ENCODE data around the gene NBPF1. TPM values are rescaled to one million over a fixed set of nuclear protein-coding genes. Genes with fewer than 3 reads are reported as not detected.
"Not testable (repeated sequence)": the region's sequence is repeated elsewhere in the genome, so short reads cannot be mapped to it uniquely, and the experiment has no call there.

Gene NBPF1
- total and polyA plus RNA-seq, 3 donors from 2014 or later = 75.6 to 109 (median 93.9) TPM

DNA sequence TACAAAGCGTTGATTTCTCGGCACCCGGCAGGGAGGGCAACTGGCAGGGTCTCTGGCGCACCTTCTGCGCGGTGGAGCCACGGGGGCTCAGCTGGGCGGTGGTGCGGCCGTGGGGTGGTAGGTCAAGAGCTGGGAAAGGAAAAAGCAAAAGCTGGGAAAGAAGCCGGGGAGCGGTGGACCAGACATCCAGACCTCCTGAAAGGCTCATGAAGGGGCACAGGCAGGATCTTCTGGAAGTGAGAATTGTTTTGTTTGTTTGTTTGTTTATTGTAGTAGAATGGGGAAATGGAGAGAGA lies 92.1 kb downstream of the NBPF1 start:
- H3K4me1 ChIP-seq = no peaks in the 10 kb centered on the region
- H3K27ac ChIP-seq = peak overlapping the region in 1 of 2 donors; percentile 24
- no peaks in the 10 kb centered on the region for H3K36me3 ChIP-seq (ENCODE audit: low read depth, missing control alignments)
- DNase-seq = no peak
- H3K9me3 ChIP-seq = no peaks in the 10 kb centered on the region
- no peak for TF ChIP-seq POLR2A (IDR thresholded peaks at IDR 0.05)
- TF ChIP-seq, protein P1, sequence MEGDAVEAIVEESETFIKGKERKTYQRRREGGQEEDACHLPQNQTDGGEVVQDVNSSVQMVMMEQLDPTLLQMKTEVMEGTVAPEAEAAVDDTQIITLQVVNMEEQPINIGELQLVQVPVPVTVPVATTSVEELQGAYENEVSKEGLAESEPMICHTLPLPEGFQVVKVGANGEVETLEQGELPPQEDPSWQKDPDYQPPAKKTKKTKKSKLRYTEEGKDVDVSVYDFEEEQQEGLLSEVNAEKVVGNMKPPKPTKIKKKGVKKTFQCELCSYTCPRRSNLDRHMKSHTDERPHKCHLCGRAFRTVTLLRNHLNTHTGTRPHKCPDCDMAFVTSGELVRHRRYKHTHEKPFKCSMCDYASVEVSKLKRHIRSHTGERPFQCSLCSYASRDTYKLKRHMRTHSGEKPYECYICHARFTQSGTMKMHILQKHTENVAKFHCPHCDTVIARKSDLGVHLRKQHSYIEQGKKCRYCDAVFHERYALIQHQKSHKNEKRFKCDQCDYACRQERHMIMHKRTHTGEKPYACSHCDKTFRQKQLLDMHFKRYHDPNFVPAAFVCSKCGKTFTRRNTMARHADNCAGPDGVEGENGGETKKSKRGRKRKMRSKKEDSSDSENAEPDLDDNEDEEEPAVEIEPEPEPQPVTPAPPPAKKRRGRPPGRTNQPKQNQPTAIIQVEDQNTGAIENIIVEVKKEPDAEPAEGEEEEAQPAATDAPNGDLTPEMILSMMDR (IDR thresholded peaks at IDR 0.05) = no peak
- WGBS, 2 donors = 40 to 47% methylated on average over 12 of the region's 12 CpGs
- peak overlapping the region; percentile 20 to 36 for H3K4me3 ChIP-seq
- H3K27me3 ChIP-seq = no peaks in the 10 kb centered on the region
- intact Hi-C loops (cut with DNase I; ENCODE audit: low total_unique reads) = no loop called here

DNA sequence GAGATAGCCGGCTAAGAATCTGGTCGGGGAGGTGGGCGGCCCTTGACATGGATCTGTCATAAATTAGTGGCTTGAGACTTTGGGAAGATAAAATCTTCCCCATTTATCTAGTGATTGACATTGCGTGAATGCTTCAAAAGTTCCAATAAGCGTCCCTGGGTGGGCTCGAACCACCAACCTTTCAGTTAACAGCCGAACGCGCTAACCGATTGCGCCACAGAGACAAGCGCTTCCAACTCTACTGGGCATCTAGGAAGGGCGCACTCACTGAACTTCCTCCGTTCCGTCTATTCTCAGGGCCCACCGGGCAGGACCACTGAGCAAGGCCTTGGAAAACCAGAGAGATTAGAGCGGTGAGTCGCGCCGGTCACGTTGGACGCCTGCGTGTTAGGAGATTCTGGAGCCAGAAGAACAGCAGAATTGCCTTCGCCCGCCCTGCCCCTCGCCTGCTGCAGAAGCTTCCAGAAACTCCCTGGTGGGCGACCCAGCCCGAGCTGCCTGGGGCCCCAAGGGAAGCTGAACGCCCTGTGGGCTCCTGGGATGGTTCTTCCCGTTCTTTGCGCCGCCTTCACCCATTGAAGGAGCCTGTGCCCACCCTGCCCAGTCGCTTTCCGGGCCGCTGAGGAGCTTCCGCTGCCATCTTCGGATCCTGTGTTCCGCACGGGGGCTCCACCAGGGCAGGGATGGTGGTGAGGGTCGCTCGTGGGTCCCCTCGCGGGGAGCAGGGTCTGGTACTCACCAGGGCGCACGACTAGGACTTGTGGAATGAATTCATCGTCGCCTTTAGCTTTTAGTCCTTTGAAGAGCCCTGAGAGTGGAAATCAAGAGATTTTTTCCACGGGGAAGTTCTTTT lies 92.7 kb downstream of the NBPF1 start:
- H3K27me3 ChIP-seq; H3K36me3 ChIP-seq (ENCODE audit: low read depth, missing control alignments); DNase-seq; intact Hi-C loops (cut with DNase I; ENCODE audit: low total_unique reads); H3K4me1 ChIP-seq; H3K9me3 ChIP-seq: not testable (repeated sequence)
- Histone ChIP-seq H3K27ac (peak overlapping the region in 1 of 2 donors; percentile 24), H3K4me3 (peak overlapping the region; percentile 20 to 36)
- 27 to 55% methylated on average over 20 to 48 of the region's 48 CpGs for WGBS, 2 donors

DNA sequence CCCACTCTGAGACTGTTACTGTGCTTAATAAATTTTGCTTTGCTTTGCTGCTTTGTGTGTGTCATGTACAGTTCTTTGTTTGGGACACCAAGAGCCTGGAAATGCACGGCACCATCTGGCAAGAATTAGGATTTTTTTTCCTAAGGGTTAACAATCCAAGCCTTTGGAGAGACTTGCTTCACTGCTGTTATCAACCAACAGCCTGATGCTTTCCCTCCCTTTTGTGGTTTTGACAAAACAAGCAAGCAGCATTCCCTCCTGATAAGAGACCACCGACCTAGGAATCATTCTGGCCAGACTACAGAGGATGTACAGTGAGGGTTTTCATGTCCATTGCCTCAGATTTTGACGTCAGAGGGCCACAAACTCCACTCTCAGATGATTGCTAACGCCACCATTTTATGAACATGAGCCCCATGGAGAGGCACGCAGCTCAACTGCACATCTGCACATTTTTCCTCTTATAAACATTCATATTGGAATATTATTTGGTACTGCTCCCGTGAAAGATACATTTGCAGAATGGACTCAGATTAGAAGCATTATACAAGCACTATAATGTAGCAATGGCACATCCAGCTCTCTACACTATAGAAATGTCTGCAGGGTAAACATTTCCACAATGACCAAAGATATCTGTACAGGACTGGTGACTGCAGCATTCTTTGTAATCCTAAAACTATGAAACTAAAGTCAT lies 94.0 kb downstream of the NBPF1 start:
- H3K9me3 ChIP-seq; H3K4me3 ChIP-seq; H3K27ac ChIP-seq; H3K27me3 ChIP-seq; H3K4me1 ChIP-seq; intact Hi-C loops (cut with DNase I; ENCODE audit: low total_unique reads); H3K36me3 ChIP-seq (ENCODE audit: low read depth, missing control alignments); DNase-seq: not testable (repeated sequence)
- WGBS, 2 donors = 46 to 49% methylated on average over 6 of the region's 6 CpGs

DNA sequence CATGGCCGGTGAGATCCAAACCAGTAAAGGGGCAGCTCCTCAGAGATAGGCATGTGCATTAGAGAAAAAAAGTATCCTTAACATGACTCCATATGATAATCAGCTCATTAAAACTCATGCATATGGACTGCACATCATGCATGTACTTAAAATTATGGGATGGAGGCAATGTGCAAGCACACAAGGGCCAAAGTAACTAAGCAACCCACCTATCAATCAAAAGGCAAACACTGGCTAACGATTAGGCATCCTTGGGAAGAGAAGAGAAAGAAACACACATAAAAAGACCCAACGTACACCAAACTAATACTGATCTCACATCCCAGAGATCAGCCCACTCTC lies 94.5 kb downstream of the NBPF1 start:
- intact Hi-C loops (cut with DNase I; ENCODE audit: low total_unique reads); DNase-seq; H3K27me3 ChIP-seq; H3K4me1 ChIP-seq; H3K4me3 ChIP-seq; H3K36me3 ChIP-seq (ENCODE audit: low read depth, missing control alignments); H3K9me3 ChIP-seq; H3K27ac ChIP-seq: not testable (repeated sequence)
- 40 to 52% methylated on average over 3 of the region's 3 CpGs for WGBS, 2 donors

DNA sequence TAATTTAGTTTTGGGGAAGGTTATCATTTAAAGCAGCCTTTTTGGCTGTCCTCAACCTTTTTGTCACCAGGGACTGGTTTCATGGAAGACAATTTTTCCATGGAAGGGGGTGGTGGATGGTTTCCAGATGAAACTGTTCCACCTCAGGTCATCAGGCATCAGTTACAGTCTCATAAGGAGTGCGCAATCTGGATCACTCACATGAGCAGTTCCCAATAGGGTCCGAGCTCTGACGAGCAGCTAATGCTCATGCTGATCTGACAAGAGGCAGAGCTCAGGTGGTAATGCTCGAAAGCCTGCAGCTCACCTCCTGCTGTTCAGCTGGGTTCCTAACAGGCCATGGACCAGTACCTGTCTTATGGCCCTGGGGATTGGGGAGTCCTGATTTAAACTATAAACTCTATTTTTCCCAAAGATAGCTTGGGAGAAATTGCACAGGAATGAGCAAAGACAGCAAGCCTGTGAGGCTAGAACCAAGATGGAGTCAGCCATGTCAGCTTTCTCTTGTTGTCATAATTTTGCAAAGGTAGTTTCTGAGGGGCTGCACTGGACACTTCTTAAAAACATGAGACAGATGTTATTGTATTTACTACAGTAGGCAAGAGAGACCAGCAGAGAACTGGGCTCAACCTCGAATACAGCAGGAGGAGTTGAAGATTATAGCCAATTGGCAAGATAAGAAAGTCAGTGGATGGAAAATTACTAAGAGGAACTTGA lies 96.5 kb downstream of the NBPF1 start:
- H3K36me3 ChIP-seq (ENCODE audit: low read depth, missing control alignments); DNase-seq; H3K9me3 ChIP-seq; H3K4me3 ChIP-seq; H3K27ac ChIP-seq; intact Hi-C loops (cut with DNase I; ENCODE audit: low total_unique reads); H3K27me3 ChIP-seq; H3K4me1 ChIP-seq: not testable (repeated sequence)
- WGBS, 2 donors = 73 to 74% methylated on average over 5 of the region's 5 CpGs

DNA sequence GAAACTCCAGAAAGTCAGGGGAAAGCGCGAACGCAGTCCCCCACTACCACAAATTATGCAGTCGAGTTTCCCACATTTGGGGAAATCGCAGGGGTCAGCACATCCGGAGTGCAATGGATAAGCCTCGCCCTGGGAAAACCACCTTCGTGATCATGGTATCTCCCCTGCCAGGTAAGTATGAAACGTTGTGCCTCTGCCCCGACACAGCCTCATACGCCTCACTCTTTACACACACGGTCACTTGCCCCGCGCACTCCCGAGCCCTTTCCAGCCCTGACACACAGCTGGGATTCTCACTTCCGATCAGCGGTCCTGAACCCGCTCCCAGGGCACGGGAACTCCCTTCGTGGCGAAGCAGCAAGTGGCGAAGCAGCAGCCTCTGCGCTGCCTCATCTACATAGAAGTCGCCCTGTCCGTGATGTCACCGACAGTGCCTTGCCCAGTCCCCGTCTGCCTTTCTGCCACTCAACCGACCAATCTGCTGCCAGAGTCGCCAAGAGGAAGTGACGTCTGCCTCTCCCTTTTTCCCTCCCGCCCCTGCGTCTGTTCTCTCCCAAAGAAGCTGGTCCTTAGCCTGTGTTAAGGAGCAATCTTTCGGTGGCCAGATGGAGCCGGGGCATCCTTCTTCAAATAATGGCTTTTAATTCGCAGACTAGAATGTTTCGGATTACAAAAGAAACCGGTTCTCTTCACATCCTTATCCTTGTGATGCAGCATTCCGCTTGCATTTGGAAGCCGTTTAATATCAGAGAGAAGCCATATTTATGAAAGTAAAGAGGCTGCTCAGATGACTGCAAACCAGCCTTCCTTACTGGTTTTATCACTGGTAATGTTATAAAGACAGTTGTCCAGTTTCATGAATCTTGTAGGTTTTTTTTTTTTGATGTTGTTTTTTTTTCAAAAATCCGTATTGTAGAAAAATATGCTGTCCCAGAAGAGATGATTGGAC lies 99.0 kb downstream of the NBPF1 start, which contains the start of gene RNU1-1:
RNU1-1 (minus strand) TSS at position 179 of the 949 bp plus-strand sequence.
- intact Hi-C loops (cut with DNase I; ENCODE audit: low total_unique reads); H3K36me3 ChIP-seq (ENCODE audit: low read depth, missing control alignments); H3K4me1 ChIP-seq; H3K27me3 ChIP-seq; H3K9me3 ChIP-seq: not testable (repeated sequence)
- Histone ChIP-seq H3K27ac (peak within 1 kb of the TSS; percentile 72 to 80), H3K4me3 (peak within 1 kb of the TSS in 1 of 2 donors; percentile 38)
- peak; percentile 89 for DNase-seq
- WGBS, 2 donors = 4 to 18% methylated on average over 12 to 32 of the region's 40 CpGs

DNA sequence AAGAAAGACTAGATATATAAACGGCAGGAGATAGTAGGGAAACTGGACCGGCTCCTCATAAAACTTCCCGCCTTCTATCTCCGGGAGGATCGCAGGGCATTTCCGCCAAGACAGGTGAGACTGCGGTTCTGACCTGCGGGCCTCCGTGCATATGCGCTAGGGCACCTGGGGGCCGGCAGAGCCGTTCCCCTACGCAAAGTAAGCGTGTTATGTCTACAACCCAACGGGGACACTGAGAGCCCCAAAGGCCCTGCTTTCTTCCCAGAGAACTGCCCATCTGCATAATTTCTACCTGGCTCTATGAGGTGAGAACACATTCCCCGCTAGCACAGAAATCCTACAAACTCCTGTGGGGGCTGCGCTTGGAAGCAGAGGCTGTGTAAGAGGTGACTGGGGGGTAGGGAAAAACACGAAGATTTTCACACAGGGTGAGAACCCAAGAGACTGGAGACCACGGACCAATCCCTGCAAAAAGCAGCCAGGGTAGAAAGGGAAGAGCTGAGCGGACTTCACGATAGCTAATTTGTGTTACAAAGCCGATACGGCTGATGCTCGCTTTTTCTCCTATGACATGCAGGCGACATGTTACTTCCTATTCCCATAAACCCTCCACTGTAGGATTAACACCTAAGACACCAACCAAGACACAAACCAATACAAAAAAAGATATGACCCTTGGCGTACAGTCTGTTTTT lies 99.8 kb downstream of the NBPF1 start:
- peak; percentile 34 for DNase-seq
- H3K27me3 ChIP-seq; H3K36me3 ChIP-seq (ENCODE audit: low read depth, missing control alignments); H3K9me3 ChIP-seq; H3K4me1 ChIP-seq; H3K4me3 ChIP-seq; intact Hi-C loops (cut with DNase I; ENCODE audit: low total_unique reads): not testable (repeated sequence)
- peak overlapping the region in 1 of 2 donors; percentile 50 for H3K27ac ChIP-seq
- 5 to 17% methylated on average over 4 to 26 of the region's 26 CpGs for WGBS, 2 donors

DNA sequence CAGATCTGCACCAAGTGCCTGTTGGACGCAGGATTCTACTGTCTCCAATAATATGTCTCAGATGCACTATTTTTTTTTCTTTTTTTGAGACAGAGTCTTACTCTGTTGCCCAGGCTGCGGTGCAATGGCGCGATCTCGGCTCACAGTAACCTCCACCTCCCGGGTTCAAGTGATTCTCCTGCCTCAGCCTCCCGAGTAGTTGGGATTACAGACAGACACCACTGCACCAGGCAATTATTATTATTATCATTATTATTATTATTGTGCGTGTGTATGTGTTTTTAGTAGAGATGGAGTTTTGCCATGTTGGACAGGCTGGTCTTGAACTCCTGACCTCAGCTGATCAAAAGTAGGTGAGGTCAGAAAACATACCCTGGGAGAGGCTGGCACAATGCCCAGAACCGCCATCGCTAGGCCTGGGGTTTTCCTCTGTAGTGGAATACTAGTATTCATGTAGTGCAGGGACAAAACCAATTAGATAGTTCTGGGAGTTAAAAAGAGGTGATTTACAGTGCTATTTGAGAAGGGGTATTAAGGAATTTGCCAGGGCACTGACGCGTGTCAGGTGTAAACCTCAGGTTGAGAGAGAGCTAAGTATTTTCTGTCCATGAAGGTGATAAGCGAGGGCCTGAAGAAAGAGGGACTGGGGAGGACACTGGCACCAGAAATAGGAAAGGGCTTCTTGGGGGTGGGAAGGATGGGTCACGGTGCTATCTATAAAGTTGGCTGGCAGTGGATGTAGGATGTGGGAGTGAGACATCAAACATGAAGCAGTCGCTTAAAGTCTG lies 100.5 kb downstream of the NBPF1 start:
- H3K36me3 ChIP-seq (ENCODE audit: low read depth, missing control alignments); H3K4me1 ChIP-seq; H3K27ac ChIP-seq; intact Hi-C loops (cut with DNase I; ENCODE audit: low total_unique reads); H3K27me3 ChIP-seq; H3K4me3 ChIP-seq; H3K9me3 ChIP-seq; DNase-seq: not testable (repeated sequence)
- 45 to 68% methylated on average over 7 to 14 of the region's 15 CpGs for WGBS, 2 donors
